Testis (tissue), 3 donors: ENCODE results near the gene MAPKBP1. TPM values are rescaled to one million over a fixed set of nuclear protein-coding genes. Genes with fewer than 3 reads are reported as not detected.

Experiments
- DNase-seq: peaks from one replicate; pipeline ENCODE4 v3.0.0-alpha.2; 2019
- H3K27ac ChIP-seq, 2 donors: fragments of 200-600 bp; sonication (generic); one replicate each; pipeline ENCODE4 v1.5.1; 2019
- H3K27me3 ChIP-seq: fragments of 200-600 bp; sonication (generic); one replicate; pipeline ENCODE4 v1.5.1; 2019
- H3K36me3 ChIP-seq: fragments of 200-600 bp; sonication (generic); one replicate; pipeline ENCODE4 v1.5.1; 2017; ENCODE audit warnings: low read depth; ENCODE audit errors: missing control alignments
- H3K4me1 ChIP-seq: fragments of 200-600 bp; sonication (generic); one replicate; pipeline ENCODE4 v1.5.1; 2019
- H3K4me3 ChIP-seq, 2 donors: fragments of 200-600 bp; sonication (generic); one replicate each; pipeline ENCODE4 v1.5.1; 2017 to 2019
- H3K9me3 ChIP-seq: fragments of 200-600 bp; sonication (generic); one replicate; pipeline ENCODE4 v1.5.1; 2017
- POLR2A ChIP-seq: fragments of 450-650 bp; IDR thresholded peaks from one replicate; pipeline ENCODE4 v1.6.1; 2017; ENCODE audit warnings: antibody characterized with exemption, mild to moderate bottlenecking, moderate library complexity
- WGBS, 2 donors: methylation state at CpG; one replicate each; pipeline ENCODE4 v1.1.5; 2018; 5-methylcytosine and 5-hydroxymethylcytosine counted together
- intact Hi-C: fragments of 100-400 bp; cut with DNase I; formaldehyde crosslinking; loops from one replicate; pipeline ENCODE4 v1.15.1; 2023; ENCODE audit warnings: low total_unique reads
- polyA plus RNA-seq: library from polyadenylated mRNA; stranded (reverse); fragments of 350-450 nt; fragmentation: Illumina TruSeq; extraction: RNeasy Lipid Tissue Mini Kit (QIAGEN cat#74804); gene quantifications from one replicate; pipeline ENCODE4 v1.2.3, GENCODE V29; 2014; ENCODE audit warnings: low read depth, low replicate concordance; ENCODE audit not compliant: insufficient read depth
- total RNA-seq, 2 donors: library from RNA; depleted of rRNA; stranded (reverse); fragments of >200 nt; gene quantifications; one replicate each; pipeline ENCODE4 v1.2.3, GENCODE V29; 2016
- TF ChIP-seq, protein P1 (sequence below), 3 experiments: fragments of 450-650 bp in 2 of 3; fragments of 200-600 bp in 1 of 3; sonication (generic) in 1 of 3; IDR thresholded peaks; one replicate each; pipeline ENCODE4 v1.5.1; 2016 to 2019; ENCODE audit warnings: antibody characterized with exemption in 3 of 3, mild to moderate bottlenecking in 2 of 3, moderate library complexity in 1 of 3

The MAPKBP1 gene
- total and polyA plus RNA-seq, 3 donors from 2014 or later, result 76.2 to 159 (median 156) TPM

DNA sequence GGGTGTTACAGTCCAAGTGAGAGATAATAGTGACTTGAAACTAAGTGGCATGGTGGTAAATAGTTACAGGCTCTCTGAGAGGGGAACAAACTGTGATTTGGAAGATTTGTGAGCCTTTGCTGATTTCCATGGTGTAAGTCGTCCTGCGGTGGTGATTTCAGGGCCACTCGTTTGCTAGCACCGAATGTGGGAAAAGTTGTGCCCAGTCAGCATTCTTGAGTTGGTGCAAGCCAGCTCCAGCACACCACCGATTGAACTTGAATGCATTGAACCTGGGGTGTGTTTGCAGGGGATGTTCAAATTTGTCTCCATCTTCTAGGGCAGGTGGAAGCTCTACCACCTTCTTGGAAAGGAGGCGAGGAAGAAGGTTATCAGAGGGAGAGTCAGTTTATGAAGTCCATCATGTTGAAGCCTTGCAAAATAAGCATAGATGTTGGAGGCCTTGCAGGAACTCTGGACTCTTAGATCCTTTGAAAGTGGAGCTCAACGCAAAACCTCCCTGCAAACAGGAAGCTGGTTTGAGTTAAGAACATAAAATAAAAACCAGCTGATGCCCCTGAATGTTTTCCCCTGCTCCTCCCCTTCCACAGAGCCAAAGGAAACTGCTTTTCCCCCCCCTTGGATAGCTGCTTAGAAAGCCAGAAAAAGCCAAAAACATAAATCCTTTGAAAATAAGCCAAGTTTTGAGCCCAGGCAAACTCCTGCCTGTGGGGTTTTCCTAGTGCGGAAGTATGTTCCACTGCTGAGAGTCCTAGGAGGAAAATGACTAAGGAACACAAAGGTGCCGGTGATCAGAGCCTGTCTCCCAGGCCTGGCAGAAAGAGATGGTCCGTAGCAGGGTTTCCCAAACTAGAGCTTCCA lies 21.9 kb downstream of the MAPKBP1 start:
- TF ChIP-seq POLR2A, result no peak
- TF ChIP-seq, protein P1, sequence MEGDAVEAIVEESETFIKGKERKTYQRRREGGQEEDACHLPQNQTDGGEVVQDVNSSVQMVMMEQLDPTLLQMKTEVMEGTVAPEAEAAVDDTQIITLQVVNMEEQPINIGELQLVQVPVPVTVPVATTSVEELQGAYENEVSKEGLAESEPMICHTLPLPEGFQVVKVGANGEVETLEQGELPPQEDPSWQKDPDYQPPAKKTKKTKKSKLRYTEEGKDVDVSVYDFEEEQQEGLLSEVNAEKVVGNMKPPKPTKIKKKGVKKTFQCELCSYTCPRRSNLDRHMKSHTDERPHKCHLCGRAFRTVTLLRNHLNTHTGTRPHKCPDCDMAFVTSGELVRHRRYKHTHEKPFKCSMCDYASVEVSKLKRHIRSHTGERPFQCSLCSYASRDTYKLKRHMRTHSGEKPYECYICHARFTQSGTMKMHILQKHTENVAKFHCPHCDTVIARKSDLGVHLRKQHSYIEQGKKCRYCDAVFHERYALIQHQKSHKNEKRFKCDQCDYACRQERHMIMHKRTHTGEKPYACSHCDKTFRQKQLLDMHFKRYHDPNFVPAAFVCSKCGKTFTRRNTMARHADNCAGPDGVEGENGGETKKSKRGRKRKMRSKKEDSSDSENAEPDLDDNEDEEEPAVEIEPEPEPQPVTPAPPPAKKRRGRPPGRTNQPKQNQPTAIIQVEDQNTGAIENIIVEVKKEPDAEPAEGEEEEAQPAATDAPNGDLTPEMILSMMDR (IDR thresholded peaks at IDR 0.05), result no peak
- H3K4me1 ChIP-seq, result peaks cover 45% of the 10 kb centered on the region
- H3K4me3 ChIP-seq, result no peak overlapping the region
- 43 to 44% methylated on average over 10 of the region's 10 CpGs for WGBS, 2 donors
- no peaks in the 10 kb centered on the region for H3K36me3 ChIP-seq
- H3K27me3 ChIP-seq, result no peaks in the 10 kb centered on the region
- intact Hi-C loops, result no loop called here
- peak overlapping the region in 1 of 2 donors; percentile 46 for H3K27ac ChIP-seq
- no peak for DNase-seq
- H3K9me3 ChIP-seq, result no peaks in the 10 kb centered on the region

DNA sequence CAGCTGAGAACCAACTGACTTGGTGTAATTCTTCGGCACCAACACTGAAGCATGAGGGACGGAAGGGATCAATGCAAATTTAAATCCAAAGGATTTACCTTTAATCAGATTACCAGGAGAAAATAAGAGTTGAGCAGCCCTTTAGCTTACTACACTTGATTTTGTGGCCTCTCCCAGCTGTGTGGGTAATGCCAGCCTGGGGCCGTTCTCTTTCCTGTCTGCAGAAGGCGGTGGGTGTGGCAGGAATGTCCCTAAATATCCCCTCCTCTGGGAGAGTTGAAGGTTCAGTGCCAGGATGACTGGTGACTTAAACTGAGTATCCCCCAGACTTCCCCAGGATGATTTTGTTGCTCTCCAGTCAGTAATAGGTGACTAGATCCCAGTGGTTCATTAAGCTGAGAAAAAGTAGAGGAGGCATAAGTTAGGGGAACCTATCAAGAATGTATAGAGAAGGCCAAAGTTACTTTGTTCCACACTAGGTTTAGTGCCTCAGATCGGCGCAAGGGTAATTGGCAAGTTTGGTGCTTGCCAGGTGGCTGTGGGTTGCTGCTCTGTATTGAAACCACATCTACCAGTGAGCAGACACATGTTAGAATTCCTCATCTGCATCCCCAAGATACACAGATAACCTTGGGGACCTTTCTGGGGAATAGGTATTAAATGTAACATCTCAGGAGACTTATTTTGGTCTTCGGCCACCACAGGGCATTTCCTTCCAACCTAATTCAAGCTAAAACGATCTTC lies 23.1 kb downstream of the MAPKBP1 start:
- Histone ChIP-seq H3K36me3 (no peaks in the 10 kb centered on the region), H3K27me3 (no peaks in the 10 kb centered on the region), H3K4me3 (no peak overlapping the region), H3K4me1 (peaks cover 35% of the 10 kb centered on the region), H3K27ac (peak overlapping the region in 1 of 2 donors; percentile 46), H3K9me3 (no peaks in the 10 kb centered on the region)
- no peak for DNase-seq
- intact Hi-C loops, result no loop called here
- WGBS, 2 donors, result 83 to 87% methylated on average over 8 of the region's 8 CpGs
- TF ChIP-seq, protein P1 (IDR thresholded peaks at IDR 0.05), result no peak
- TF ChIP-seq POLR2A, result no peak

DNA sequence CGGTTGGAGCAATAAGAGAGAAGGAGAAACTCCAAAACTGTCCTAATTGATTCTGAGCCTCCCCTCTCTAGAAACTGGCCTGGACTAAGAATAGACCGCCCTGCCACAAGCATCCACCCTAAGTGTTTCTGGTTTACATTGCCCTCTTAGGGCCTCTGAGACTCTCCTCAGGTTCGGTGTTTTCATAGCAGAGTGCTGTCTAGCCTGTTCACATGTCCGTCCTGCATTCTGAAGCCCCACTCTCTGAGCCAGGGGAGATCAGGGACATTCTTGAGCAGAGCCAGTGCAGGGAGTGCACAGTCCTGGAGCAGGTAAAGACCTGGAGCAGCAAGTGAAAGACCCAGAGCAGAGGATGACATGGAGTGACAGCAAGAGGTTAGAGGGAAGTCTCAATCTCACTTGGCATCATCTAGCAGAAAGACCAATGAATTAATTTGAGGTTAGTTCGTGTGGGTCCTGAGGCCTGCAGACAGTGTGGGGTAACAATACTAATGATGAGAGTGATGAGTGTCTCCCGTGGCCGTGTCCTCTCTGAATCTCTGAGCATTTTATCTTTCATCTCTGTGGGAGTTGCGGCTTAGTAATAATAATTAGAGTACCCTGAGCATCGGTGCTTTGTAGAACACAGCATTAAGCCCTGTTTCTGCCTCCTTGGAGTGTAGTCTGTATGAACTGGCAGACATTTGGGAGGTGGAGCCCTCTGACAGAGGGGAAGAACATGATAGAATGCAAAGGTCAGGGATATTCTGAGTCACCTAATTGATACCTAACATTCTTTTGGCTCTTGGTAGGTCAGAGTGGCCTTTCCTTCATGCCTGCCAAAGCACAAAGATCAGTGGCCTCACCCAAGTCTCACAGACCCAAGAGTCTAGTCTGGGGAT lies 24.6 kb downstream of the MAPKBP1 start:
- intact Hi-C loops, result no loop called here
- no peaks in the 10 kb centered on the region for H3K36me3 ChIP-seq
- 58 to 71% methylated on average over 9 of the region's 9 CpGs for WGBS, 2 donors
- TF ChIP-seq POLR2A, result no peak
- TF ChIP-seq, protein P1 (IDR thresholded peaks at IDR 0.05), result no peak
- DNase-seq, result no peak
- peaks cover 33% of the 10 kb centered on the region for H3K4me1 ChIP-seq
- H3K4me3 ChIP-seq, result no peak overlapping the region
- no peaks in the 10 kb centered on the region for H3K27me3 ChIP-seq
- H3K27ac ChIP-seq, result no peak overlapping the region
- H3K9me3 ChIP-seq, result no peaks in the 10 kb centered on the region

DNA sequence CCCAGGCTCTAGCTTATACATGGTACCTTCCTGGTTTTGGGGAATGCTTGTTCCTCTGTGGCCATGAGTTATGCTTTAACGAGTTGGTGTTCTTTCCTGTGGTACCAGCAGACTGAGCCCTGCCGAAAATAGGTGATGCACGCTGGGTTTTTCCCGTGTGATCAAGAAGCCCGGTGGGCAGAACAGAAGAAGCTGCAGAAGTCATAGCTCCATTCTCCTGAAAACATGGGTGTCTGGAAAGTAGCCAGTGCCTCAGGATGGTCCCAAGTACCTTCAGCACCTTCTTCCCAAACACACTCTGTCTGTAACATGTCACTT lies 25.2 kb downstream of the MAPKBP1 start:
- 82 to 83% methylated on average over 5 of the region's 5 CpGs for whole genome bisulfite sequencing, 2 donors
- H3K4me1 ChIP-seq, result peaks cover 37% of the 10 kb centered on the region
- H3K4me3 ChIP-seq, result no peak overlapping the region
- no peaks in the 10 kb centered on the region for H3K9me3 ChIP-seq
- H3K27ac ChIP-seq, result no peak overlapping the region
- intact Hi-C loops, result no loop called here
- no peaks in the 10 kb centered on the region for H3K36me3 ChIP-seq
- DNase-seq, result no peak
- TF ChIP-seq POLR2A, result no peak
- TF ChIP-seq, protein P1 (IDR thresholded peaks at IDR 0.05), result no peak
- no peaks in the 10 kb centered on the region for H3K27me3 ChIP-seq
